Posterior vena cava (tissue), 2 donors: ENCODE measurements around the gene EEIG1. TPM values are rescaled to one million over a fixed set of nuclear protein-coding genes. Genes with fewer than 3 reads are reported as not detected.

Experiments used
- DNase-seq: peaks from one replicate; pipeline ENCODE4 v3.0.0-alpha.2; 2020; ENCODE audit warnings: low spot score
- intact Hi-C, 2 donors: fragments of 100-400 bp; cut with DNase I; formaldehyde crosslinking; loops; one replicate each; pipeline versions ENCODE4 v1.14.1 to v1.14.2; 2022 to 2023
- total RNA-seq, 2 donors: library from RNA; stranded (reverse); fragmentation: NEBNext Ultra II Directional; extraction: Animal tissue kit (Norgen Biotek cat#: 25700); gene quantifications; one replicate each; pipeline ENCODE4 v1.2.1, GENCODE V29; 2021
- donor health status: DM: yes; HTN: yes; CAD: no.
- donor health status: DM: yes; HTN: yes; CAD: no.

EEIG1 gene
- total RNA-seq, 2 donors from 2014 or later = 54.3 to 56.9 TPM

- intact Hi-C loops = no loop called here
- no peak for DNase-seq
Observed at GRCh38 chr9:127935765-127936221, 45.0 kb downstream of the EEIG1 start.

GRCh38 chr9:127934986-127935385 lies 45.8 kb downstream of the EEIG1 start:
- DNase-seq = no peak
- intact Hi-C loops = no loop called here

GRCh38 chr9:127934248-127934647 lies 46.5 kb downstream of the EEIG1 start:
- intact Hi-C loops = no loop called here
- no peak for DNase-seq

- intact Hi-C loops = no loop called here
Observed at GRCh38 chr9:127931092-127931881, 49.5 kb downstream of the EEIG1 start.

More at GRCh38 chr9:127931092-127931881, 49.5 kb downstream of the EEIG1 start:
- no peak for DNase-seq

Other genes with a start within 250 kb of the EEIG1 start
- gene TOR2A, start 245.7 kb downstream of the EEIG1 start, total RNA-seq = 1 to 10 TPM; 4.9 to 8.2 TPM
- 10 to 100 TPM; 13.7 to 18.9 TPM for gene SH2D3C, start 202.3 kb downstream of the EEIG1 start, total RNA-seq
- 10 to 100 TPM; 56.5 to 71.0 TPM for gene CDK9, start 195.0 kb downstream of the EEIG1 start, total RNA-seq
- 10 to 100 TPM; 35.5 to 55.1 TPM for gene FPGS, start 178.1 kb downstream of the EEIG1 start, total RNA-seq
- gene ENG, start 126.3 kb downstream of the EEIG1 start, total RNA-seq = 100 to 1,000 TPM; 189 to 217 TPM
- gene AK1, start 103.3 kb downstream of the EEIG1 start, total RNA-seq = 10 to 100 TPM; 65.7 to 67.0 TPM
- 100 to 1,000 TPM in 1 of 2 donors, 10 to 100 TPM in 1; 74.8 to 102 TPM for gene ST6GALNAC6, start 81.4 kb downstream of the EEIG1 start, total RNA-seq
- 10 to 100 TPM; 27.7 to 32.7 TPM for gene ST6GALNAC4, start 63.9 kb downstream of the EEIG1 start, total RNA-seq
- gene PIP5KL1, start 50.2 kb downstream of the EEIG1 start, total RNA-seq = 1 to 10 TPM; 1.2 to 1.3 TPM
- gene DPM2, start 43.1 kb downstream of the EEIG1 start, total RNA-seq = 10 to 100 TPM; 22.8 to 23.6 TPM
- gene NAIF1, start 86.3 kb upstream of the EEIG1 start, total RNA-seq = 1 to 10 TPM; 6.0 to 7.1 TPM
- gene SLC25A25, start 87.2 kb upstream of the EEIG1 start, total RNA-seq = 10 to 100 TPM; 22.9 to 35.2 TPM
- gene PTGES2, start 146.7 kb upstream of the EEIG1 start, total RNA-seq = 10 to 100 TPM; 38.6 to 38.9 TPM
- under 1 TPM; 0.67 to 0.69 TPM for gene LCN2, start 168.5 kb upstream of the EEIG1 start, total RNA-seq
- 10 to 100 TPM; 41.9 to 49.1 TPM for gene BBLN, start 179.3 kb upstream of the EEIG1 start, total RNA-seq
- gene CIZ1, start 210.6 kb upstream of the EEIG1 start, total RNA-seq = 10 to 100 TPM; 88.3 to 99.4 TPM
- gene DNM1, start 222.4 kb upstream of the EEIG1 start, total RNA-seq = 10 to 100 TPM; 19.0 to 46.5 TPM